GM19468 (cell line): Measurements from ENCODE around the gene SERTAD2.
A peak's percentile ranks its signal among the peaks of the same experiment; 100 is the strongest.

Source experiments
- ATAC-seq: cut with Tn5 transposase; IDR thresholded peaks from one replicate; pipeline ENCODE4 v1.9.1; 2021; ENCODE audit warnings: mild to moderate bottlenecking, moderate library complexity, moderate number of reproducible peaks; ENCODE audit not compliant: unreplicated experiment; ENCODE audit errors: extremely low read depth

The SERTAD2 gene

DNA sequence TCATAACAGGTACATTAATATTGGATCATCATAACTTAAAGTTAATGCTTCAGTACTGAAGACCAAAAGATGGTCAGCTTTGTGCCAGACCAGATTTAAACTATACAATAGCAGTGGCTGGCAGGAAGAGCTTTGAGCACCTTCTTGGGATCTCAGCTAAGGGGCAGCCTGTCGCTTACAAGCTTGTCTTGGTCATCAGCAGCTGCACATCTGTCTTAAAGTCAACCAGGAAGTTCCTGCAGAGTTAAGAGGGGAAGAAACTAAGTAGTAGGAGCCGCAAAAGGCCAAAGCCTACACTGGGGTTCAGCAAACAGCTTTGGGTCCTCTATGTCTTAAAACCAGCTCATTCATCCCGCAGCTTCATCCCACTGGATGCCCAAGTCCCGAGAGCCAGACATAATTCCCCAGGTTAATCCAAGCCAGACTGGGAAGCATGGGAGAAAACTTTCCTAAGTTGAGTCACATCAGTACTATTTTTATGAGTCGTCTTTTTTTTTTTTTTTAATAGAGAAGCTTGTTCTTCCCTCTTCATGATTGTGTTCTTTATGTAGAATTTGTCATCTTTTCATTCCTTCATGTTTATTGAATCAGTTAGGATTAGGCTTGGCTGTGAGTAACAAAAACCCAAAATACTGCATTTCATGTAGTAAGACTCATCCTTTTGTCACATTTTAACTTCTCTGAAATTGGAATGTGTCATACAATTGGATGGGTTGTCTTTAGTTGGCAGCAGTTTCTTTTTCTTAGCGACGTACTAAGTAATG is 59.3 kb downstream of the SERTAD2 start:
- ATAC-seq, result no peak

DNA sequence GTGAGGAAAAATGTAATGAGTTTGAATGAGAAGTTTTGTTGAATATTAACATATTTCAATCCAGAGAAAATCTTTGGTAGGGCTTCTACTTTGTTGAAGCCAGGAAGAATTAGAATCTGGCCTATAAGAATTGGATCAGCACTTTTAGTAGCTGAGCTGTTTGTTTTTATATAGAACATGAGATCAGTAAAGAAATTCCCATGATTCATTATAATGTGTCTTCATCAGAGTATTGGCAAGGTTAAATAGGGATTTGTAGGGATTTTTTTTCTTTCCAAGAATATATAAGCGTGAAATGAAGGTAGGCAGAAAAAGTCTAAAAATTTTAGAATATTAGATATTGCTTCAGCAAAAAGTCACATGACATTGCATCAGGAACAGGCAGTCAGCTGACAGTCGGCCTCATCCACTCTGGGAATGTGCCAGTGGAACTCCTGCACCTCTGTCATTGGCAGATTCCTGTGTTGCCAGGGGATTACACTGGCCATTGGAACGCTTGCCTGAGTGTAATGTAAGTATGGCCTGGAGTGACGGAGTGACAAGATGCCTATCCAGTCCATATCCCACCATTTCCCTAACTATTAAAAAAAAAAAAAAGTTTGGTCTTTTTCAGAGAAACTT is 60.6 kb downstream of the SERTAD2 start:
- no peak for ATAC-seq

DNA sequence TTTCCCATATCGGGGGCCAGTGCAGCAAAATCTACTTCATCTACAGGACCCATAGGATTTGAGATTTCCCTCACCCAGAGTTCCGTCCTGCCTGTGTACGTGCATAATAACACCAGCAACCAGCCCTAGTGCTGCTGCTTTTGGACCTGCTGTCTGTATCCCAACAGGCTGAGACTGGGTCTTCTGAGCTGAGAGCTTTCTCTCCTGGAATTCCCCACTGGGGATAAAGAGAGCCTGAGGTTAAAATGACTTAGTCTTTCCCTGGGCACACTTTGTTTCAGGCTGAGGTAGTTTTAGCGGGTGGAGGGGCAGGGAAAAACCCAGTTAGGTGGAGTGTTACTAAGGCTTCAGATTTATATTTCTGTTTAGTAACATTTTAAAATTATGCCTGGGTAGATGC is 62.5 kb downstream of the SERTAD2 start:
- no peak for ATAC-seq

DNA sequence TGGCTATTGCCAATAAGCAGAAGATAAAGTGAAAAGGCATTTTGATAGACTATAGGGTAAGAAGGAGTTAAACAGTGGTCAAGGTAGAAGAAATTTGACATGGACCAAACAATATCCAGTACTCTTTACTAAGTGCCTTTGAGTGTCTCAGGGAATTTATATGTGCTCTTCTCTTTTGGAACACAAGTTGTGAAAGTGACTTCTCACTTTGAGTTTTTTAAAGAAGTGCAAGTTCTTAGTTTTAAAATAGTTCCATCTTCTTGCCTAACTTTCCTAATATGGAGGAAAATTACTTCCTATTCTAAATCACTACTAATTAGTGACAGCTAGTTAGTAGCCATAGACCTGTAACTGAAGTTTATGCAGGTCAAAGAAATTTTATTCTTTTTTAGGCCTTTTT is 66.2 kb downstream of the SERTAD2 start:
- ATAC-seq, result no peak

DNA sequence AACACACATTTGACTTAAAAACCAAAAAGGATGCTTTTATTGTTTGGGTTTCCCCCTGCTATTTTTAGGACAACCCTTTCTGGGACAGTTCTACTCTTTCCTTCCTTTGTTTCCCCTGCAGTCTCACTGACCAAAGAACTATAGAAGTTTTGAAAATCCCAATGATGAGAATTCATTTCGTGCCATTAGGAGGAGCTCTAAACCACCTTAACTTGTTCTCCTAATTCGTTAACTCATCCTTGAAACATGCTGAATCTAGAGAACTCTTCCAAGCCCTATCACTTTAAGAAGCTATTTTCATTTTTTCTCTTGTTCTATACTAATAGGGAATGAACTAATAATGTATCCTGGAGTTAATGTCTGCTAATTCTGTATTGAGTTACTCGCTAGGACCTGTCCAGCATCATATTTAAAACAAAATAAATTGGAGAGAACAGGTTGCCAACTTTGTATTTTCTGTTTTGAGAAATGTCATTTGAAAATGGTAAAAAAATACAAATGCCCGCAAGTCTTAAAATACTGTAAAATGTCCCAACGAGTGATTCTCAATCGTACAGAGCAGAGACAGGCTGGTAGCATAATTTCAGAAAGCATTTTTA is 66.7 kb downstream of the SERTAD2 start:
- no peak for ATAC-seq

DNA sequence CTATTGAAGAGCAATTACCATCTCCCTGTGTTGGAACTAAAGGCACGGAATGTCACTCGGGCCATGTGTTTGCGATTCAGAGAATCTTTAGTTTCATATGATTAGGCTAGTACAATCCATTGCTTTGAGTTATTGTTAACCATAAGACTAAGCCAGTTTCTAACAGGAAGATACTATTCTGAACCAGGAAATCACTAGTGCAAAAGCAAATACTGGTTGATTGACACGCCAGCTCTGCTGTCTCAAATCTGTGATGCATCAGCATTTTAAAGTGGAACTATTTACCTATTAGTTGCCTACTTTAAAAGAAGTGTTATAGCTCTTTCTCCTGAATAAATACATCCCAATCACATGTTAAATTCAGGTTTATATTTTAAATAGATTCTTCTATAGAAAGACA is 67.7 kb downstream of the SERTAD2 start:
- no peak for ATAC-seq

DNA sequence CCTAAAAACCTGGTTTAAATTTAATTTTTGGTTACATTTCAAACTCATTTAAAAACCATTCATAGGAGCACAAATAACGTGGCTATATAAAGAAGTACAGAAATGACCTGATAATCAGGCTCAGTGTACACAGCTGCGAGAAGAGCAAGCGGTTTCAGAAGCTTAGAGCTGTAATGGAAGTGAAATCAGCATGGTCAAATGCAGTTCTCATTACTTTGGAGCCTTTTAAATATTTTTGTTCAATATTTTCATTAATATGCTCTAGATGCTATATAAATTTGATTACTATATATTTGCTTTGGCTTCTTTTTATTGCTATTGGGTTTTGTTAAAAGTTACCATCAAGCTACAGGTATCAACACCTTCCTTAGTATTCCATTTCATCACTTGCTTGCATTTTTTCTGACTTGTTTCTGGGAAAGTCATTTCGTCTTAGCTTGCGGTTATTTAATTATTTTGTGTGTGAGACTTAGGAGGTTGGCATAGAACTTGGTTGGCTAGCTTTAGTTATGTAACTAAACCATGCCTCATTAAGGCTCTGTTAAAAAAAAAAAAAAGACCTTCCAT is 70.9 kb downstream of the SERTAD2 start:
- ATAC-seq, result peak; percentile 60

DNA sequence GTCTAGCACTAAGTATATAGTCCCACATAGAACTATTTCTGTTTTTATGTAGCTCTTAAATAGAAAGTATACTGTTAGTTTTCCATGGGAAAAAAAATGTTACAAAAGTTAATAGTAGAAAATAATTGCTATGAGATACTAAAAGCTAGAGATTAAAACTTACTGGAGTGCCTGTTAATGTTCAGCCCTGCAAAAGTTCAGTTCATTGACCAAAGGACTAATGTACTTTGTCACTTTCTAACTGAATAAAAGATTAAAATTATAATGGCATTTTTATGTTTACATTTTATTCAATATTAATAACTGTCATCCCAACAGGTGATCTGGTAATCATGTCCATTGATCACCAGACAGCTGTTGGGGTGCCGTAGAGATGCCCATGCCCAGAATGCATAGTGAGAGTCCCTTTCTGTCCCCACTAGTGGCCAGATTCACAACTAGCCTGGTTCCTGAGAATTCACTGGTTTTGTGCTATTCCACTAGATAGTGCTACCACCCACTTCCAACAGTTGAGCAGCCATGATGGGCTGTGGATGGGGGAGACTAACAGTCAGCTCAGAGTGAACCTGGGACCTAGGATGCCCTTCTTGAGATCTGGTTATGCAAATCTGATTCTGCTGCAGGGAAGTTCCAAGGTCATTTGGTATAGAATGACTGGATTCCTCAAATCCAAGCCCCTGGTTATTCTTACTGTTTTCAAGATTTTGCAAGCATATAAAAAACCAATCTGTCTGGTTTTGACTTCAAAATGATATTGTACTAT is 71.8 kb downstream of the SERTAD2 start:
- no peak for ATAC-seq
